Raji (cell line): ENCODE results near the gene SH3TC1.
A peak's percentile ranks its signal among the peaks of the same experiment; 100 is the strongest.

Experiments used
- POLR2A ChIP-seq: IDR thresholded peaks from 2 replicates; pipeline ENCODE4 v1.6.1; 2011; ENCODE audit warnings: low read depth, low read length, control low read depth; ENCODE audit not compliant: insufficient read depth

Gene SH3TC1

DNA sequence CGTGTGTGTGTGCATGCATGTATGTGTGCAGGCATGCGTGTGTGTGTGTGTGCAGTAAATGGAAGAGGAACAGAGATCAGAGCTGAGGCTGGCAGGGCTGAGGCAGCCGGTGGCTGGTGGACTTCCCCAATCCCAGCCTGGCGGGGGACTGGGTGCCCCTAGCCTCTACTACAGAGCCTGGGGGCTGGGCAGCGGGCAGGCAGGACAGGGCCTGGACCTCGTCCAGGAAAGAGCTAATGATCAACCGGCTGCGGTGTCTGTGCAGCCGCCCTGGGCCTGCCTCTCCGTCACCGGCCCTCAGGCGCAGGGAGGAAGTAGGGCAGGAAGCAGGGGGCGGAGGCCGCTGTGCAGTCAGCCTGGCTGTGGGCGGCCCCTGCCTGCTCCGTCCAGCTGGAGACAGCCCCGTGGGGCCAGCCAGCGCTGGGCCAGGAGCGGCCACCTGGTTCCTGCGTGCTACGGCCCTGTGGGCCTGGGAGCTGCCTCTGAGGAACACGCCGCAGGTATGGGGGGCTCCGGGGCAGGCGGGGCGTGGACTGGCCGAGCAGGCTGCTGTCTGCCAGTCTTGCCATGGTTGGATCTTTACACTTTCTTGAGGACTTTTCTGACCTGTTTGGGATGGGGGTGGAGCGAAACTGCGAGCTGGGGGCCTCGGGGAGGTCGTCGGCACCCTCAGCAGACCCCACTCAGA is at the start of gene SH3TC1:
Gene SH3TC1, plus strand, starts transcription at position 385 of the 688 bp plus-strand sequence. CDS start 5,905 bp downstream, outside the sequence.
- TF ChIP-seq POLR2A, result peak; percentile 69

DNA sequence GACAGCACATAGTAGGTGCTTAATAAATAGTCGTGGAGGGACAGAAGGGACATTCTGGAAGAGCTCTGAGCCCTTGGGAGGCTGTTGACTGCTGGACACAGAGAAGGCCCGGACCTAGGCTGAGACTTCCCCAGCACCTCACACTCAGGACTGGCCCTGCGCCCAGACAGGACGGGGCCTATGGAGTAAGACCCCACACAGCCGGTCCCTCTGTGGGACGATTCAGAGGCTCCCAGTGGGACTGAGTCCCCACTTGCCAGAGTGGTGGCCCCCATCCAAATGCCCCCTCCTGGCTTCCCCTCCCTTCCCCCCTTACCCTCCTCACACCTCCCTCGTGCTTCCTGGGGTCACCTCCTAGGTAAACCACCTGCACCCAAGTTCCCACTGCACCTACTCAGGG is 49.4 kb upstream of the SH3TC1 start:
- no peak for TF ChIP-seq POLR2A

DNA sequence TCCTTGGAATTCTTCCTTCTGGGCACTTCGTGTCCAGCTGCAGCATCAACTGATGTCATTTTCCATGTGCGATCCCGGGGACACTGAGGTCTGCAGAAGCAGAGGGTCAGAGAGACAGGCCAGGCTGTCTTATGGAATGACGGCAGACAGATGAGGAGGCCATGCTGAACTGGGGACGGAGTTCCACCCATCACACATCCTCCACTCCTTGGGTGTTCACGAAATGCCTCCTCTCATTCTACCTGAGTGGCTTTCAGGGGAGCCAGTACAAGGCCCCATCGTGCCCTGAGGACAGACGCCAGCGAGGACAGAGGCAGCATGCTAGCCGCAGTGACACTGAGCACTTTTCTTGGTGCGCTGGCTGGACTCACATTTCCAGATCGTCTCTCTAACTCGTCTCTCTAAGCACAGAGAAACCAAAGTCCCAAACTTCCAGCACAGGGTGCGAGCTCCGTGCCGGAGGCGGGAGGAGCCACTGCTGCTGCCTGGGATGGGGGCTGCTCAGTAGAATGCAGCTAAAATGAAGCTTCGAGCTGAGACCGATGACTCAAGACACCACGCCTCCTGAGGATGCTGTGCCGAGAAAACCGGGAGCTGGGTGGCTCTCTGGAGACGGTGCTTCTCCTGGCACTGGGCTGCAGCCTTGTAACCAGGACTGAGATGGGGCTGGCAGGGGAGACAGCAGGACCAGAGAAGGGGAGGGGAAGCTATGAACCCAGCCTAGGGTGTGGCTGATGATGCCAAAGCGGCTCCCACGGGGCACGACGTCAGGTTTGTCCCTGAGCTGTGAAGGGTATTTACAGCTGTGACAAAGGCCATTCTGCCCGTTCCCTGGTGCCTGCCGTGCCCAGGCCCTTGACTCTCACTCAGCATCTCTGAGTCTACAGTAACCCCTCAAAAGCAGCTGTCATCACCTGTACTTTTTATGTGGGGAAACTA is 48.7 kb upstream of the SH3TC1 start:
- TF ChIP-seq POLR2A, result no peak

DNA sequence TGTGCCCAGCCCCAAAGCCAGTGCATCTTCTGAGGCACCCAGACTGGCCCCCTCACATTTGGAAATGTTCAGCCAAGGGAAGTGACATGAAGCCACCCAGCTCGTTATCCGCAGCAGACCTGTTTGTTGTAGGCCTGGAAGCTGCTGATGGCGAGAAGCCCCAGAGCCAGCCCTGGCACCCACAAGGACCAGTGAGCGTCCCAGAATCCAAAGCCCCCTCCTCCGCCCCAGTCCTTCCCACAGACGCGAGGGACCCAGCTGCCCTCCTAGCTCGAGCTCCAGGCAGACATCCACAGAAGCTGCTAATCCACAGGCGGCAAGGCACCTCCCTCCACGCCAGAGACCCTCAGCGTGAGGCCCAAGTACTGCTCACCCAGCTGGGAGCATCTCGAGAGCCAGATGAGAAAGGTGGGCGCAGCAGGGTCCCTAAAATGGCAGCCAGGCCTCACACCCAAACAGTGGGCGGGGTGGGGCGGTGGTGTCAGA is 47.9 kb upstream of the SH3TC1 start:
- TF ChIP-seq POLR2A, result no peak

DNA sequence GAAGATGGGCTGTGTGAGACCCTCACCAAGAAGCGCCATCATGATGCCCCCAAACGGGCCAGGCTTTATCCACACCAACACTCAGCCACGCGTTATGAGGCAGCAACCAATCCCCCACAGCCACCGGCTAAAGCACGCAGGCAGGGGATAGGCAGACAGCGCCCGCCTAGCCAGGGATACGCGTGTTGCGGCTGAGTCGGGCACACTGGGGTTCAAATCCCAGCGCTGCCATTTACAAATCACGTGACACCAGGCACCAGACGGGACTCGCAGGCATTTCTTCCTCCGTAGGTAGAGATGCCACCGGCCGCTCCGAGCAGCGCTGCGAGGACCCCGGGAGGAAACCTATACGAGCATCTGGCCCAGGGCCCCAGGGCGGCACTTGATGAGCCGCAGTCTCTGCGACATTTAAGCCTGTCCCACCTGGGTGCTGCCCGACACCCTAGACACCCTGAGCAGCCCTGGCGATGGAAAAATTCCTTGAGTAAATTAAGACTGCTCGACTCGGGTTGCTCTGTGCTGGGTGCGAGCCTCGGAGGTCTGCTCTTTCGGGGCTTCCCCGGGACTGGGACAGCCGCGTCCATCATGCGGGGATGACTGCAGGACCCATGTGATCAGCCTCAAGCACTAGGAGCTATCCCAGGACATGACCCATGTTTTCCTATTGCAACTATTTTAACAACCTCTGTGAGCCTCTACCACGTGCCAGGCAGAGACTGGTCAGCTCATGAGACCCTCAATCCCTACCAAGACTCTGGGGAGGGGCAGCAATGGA is 46.8 kb upstream of the SH3TC1 start:
- TF ChIP-seq POLR2A, result no peak

DNA sequence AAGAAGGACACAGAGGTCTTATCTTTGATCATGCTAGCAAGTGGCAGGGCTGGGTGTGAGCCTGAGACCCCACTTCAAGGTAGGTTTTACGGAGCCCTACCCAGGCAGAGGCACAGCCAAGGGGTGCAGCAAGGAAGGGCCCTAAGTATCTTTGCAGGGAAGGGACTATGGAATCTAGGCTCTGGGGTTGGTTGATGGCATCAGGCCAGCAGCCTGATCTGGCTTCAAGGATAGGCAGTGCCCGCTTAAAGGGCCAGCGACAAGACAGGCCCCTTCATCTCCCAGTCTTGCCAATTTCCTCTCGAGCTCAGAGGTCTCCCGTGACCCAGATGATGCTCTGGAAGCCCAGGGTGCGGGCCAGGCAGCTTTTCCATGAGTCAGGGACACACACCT is 46.2 kb upstream of the SH3TC1 start:
- TF ChIP-seq POLR2A, result no peak

DNA sequence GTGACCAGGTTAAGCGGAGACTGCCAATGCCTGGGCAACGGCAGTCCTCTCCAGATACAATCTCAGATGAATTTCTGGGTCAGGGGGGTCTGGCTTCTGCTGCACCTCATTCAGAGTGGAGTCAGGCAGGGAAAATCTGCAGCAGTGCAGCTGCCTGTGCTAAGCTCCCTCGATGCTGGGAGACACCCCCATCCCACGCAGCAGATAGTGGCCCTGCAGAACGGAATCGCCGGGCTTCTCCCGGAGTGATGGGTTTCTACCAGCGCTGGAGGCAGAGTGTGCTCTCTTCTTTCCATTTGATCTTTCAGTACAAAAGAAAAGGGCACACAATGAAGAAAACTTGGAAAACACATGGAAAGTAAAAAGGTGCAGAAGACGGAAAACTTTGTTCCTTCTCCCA is 45.6 kb upstream of the SH3TC1 start:
- no peak for TF ChIP-seq POLR2A

DNA sequence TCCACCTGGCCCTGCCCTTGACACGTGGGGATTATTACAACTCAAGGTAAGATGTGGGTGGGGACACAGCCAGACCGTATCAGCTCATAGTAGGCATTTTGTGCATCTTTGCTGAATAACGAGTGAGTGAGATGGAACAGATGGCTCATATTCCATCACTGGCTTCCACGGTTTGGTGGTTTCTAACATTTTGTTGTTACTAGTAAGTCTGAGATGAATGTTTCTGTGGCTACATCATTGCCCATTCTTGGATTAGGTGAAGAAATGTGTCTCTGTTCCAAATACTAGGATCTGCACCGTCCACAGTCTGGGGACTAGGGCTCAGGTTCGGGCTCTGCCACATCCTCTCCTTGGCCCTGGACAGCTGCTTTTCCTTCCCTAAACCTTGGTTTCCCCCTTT is 44.0 kb upstream of the SH3TC1 start:
- TF ChIP-seq POLR2A, result no peak

DNA sequence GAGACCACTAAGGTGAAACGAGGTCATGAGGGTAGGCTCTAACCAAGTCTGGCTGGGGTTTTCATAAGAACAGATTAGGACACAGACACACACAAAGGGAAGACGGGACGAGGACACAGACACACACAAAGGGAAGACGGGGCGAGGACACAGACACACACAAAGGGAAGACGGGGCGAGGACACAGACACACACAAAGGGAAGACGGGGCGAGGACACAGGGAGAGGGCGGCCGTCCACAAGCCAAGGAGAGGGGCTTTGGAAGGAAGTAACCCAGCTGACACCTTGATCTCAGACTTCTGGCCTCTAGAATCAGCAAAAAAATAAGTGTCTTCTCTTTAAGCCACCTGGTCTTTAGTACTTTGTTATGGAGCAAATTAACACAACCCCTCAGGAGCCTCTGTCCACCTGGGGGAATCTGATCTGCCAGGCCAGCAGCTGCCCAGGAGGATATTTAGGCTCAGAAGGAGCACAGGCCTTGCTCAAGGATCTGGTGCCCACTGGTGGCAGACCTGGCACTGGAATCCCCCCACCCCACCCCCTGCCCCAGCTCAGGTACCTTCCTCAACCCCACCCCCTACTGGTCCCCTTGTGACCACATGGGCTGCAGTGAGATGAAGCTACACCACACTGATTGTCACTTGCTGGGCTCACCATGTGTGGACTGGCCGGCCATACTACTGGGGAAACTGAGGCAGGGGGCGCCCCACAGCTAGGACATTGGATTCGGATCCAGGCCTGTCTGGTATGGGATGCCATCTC is 43.2 kb upstream of the SH3TC1 start:
- TF ChIP-seq POLR2A, result no peak

DNA sequence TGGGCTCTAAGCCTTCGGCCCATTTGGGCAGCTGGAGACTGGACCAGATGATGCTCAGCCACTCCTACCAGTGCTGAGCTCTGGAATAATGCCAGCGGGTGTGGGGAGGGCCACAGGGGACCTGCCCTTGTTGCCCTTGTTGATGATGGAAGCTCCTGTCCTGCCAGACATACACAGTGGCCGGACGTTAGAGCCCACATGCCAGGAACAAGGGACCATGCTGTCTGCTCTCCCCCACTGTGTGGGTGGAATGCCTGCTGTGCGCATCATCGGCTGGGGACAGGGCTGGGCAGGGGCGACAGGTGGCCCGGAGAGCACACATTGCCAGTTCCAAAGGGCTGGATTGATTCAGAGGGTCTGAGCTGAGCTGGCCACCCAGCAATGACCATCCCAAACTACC is 42.5 kb upstream of the SH3TC1 start:
- no peak for TF ChIP-seq POLR2A

DNA sequence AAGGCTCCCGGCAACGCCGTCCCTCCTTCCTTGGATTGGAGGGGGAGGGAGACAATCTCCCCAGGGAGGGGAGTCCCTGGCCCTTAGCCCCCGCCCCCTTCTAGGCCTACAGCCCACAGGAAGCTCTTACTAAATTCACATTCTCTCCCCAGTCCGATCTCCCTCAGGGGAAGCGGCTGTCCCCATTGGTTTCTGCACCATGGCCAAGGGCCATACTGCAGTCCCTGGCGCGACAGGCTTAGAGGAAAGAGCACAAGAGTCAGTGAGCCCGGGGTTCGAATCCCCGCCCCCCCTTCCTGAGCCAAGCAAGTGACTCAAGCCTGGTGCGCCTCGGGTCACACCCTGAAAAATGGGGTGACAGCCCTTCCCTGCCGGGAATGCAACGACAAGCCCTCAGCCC is 41.6 kb upstream of the SH3TC1 start:
- TF ChIP-seq POLR2A, result no peak

DNA sequence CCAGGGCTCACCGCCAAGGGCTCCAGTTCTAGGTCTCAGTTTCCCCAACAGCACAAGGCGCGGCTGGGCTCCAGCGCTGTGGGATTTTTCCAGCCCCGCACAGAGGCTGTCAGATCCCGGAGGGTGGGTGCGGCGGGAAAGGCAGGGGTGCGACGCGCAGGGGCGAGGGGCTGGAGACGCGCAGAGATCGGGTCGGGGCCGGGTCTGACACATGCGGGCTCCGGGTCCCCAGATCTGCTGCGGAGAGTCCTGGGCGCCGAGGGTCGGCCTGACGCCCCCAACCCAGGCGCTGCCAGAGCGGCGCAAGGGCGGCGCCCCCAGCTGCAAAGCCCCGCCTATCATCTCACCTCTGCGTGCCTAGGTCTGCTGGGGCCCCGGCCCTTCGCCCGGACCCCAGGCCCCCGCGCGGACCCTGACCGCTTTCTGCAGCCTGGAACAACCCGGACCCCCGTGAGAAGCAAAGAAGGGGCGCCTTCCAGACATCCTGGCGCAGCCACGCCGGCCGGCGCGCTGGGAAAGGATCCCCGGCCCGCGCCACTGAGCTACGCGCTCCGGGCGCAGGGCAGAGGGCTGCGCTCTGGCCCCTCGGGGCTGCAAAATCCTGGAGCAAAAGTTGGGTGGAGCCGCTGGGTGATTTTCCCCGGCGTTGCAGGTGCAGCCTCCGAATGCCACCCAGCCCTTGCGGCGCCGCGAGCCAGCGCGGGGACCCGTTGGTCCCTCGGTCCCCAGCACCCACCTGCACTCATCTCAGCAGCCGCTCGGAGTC is 41.0 kb upstream of the SH3TC1 start:
- TF ChIP-seq POLR2A, result no peak

DNA sequence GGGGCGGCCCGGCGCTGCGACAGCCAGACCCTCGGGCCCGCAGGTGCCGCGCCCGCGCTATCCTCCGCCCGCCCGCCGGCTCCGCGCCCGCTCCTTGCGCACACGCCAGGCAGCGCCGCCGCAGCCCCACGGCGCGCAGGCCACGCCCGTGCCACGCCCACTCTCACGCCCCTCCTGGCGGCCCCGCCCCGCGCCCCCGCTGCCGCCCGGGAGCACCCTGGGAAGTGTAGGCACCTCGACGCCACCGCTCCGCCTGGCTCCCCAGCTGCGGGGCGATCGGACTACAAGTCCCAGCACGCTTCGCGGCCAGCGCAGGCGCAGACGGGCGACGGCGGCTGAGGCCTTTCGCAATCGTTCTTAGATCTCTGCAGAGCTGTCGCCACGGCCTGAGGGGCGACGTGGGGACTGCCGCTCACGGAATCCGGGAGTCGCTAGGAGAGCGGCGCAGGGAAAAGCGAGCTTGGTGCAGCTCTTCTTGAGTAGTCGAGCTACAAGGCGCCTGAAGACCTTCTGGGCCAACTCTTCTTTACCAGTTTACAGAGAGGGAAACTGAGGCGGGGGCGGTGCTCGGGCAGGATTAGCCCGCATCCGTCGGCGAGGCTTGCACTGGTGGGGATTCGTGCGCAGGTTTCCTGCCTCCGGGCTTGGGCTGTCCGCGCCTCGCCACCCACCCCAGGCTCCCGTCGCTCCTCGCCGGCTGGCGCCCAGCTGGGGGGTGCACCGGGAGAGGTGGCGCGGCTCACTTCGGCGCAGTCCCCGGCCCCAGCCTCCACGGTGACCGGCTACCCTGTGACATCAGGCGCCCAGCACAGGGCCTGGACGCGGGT is 40.2 kb upstream of the SH3TC1 start, which contains the start of gene ABLIM2:
Gene ABLIM2, minus strand, starts transcription at position 104 of the 827 bp plus-strand sequence. CDS start 124 bp downstream, outside the sequence.
- TF ChIP-seq POLR2A, result peak; percentile 87
